ENCODE results near the gene CIRBP. TPM values are rescaled to one million over a fixed set of nuclear protein-coding genes. Genes with fewer than 3 reads are reported as not detected.

CIRBP gene
- total and polyA plus RNA-seq, 2 of the 13 experiments (the other 11 are each of a cell fraction or from before 2014, with no cell fraction given): 133 to 140 TPM

DNA sequence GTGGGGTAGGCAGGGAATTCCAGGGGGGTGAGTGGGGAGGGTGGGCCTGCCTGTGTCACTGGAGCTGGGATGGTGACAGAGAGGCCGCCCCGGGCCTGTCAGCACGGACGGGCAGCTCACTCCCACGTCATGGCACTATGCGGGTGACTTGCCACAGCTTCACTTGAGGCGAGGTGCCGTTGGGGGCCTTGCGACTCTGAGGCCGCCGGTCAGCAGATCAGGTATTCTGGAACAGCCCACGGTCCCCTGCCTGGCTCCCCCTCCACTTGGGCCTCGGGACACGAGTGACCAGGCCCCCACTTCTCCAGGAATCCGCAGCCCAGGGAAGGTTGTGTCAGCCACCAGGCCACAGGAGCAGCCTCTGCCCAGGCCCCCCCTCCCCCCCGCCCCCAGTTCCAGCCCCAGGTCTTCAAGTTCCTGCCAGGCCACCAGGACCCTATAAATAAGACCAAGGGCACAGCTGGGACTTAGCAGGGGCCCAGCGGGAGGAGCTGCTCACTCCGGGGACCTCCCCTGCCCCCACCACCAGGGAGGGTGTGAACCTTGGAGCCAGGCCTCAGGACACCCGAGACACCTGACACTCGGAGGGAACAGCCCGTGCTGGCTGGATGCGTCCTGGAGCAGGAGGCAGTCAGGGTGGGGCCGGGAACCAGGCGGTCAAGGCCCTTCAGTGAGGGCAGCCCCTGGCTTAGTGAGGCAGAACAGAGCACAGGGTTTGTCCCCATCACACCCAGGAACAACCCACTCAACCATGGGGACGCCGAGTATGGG is 23.5 kb upstream of the CIRBP start (continued):
- peak; percentile 70; the same call in 1 of the 2 replicates for TF ChIP-seq MED1 (CRISPR knock-in tag; IDR thresholded peaks at IDR 0.05)
- no peak for TF ChIP-seq PAX8 (CRISPR knock-in tag; IDR thresholded peaks at IDR 0.05; ENCODE audit: borderline replicate concordance)
- peak; percentile 59; the same call in 1 of the 2 replicates for TF ChIP-seq GATAD2A (CRISPR knock-in tag; IDR thresholded peaks at IDR 0.05)
- 0 out of 2 replicates have a peak, but pooled peaks have one; percentile 58 for TF ChIP-seq ZNF329 (CRISPR knock-in tag; IDR thresholded peaks at IDR 0.05; ENCODE audit: low read depth)
- TF ChIP-seq ZNF841 (CRISPR knock-in tag; IDR thresholded peaks at IDR 0.05; ENCODE audit: borderline replicate concordance): 0 out of 2 replicates have a peak, but pooled peaks have one; percentile 60
- TF ChIP-seq, protein P1, sequence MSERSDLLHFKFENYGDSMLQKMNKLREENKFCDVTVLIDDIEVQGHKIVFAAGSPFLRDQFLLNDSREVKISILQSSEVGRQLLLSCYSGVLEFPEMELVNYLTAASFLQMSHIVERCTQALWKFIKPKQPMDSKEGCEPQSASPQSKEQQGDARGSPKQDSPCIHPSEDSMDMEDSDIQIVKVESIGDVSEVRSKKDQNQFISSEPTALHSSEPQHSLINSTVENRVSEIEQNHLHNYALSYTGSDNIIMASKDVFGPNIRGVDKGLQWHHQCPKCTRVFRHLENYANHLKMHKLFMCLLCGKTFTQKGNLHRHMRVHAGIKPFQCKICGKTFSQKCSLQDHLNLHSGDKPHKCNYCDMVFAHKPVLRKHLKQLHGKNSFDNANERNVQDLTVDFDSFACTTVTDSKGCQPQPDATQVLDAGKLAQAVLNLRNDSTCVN (CRISPR knock-in tag; IDR thresholded peaks at IDR 0.05; ENCODE audit: borderline replicate concordance): no peak
- no peak; the same call in 1 of the 2 replicates for TF ChIP-seq MED13 (CRISPR knock-in tag; IDR thresholded peaks at IDR 0.05)
- no peak for TF ChIP-seq GABPA (IDR thresholded peaks at IDR 0.05; ENCODE audit: low read depth, low read length)
- no peak for TF ChIP-seq GABPA (CRISPR knock-in tag; IDR thresholded peaks at IDR 0.05; ENCODE audit: low read depth)
- no peak for TF ChIP-seq SRSF4 (IDR thresholded peaks at IDR 0.05; ENCODE audit: low read depth, low read length, poor library complexity, severe bottlenecking)
- no peak for TF ChIP-seq ZSCAN29 (CRISPR knock-in tag; conservative IDR thresholded peaks at IDR 0.05)
- TF ChIP-seq, protein P2, sequence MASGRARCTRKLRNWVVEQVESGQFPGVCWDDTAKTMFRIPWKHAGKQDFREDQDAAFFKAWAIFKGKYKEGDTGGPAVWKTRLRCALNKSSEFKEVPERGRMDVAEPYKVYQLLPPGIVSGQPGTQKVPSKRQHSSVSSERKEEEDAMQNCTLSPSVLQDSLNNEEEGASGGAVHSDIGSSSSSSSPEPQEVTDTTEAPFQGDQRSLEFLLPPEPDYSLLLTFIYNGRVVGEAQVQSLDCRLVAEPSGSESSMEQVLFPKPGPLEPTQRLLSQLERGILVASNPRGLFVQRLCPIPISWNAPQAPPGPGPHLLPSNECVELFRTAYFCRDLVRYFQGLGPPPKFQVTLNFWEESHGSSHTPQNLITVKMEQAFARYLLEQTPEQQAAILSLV (CRISPR knock-in tag; IDR thresholded peaks at IDR 0.05; ENCODE audit: borderline replicate concordance): peak; percentile 53; the same call in 1 of the 2 replicates
- TF ChIP-seq NONO (IDR thresholded peaks at IDR 0.05): no peak
- peak; percentile 85 for TF ChIP-seq NONO (CRISPR knock-in tag; conservative IDR thresholded peaks at IDR 0.05)
- peak; percentile 56 for TF ChIP-seq POLR2AphosphoS5 (IDR thresholded peaks at IDR 0.05; ENCODE audit: low read depth, low read length)
- no peak for TF ChIP-seq CHD4 (IDR thresholded peaks at IDR 0.05; ENCODE audit: borderline replicate concordance, low read length)
- TF ChIP-seq, protein P3, sequence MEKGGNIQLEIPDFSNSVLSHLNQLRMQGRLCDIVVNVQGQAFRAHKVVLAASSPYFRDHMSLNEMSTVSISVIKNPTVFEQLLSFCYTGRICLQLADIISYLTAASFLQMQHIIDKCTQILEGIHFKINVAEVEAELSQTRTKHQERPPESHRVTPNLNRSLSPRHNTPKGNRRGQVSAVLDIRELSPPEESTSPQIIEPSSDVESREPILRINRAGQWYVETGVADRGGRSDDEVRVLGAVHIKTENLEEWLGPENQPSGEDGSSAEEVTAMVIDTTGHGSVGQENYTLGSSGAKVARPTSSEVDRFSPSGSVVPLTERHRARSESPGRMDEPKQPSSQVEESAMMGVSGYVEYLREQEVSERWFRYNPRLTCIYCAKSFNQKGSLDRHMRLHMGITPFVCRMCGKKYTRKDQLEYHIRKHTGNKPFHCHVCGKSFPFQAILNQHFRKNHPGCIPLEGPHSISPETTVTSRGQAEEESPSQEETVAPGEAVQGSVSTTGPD (CRISPR knock-in tag; IDR thresholded peaks at IDR 0.05): no peak
- TF ChIP-seq SOX13 (IDR thresholded peaks at IDR 0.05): no peak
- peak in 1 of 2 experiments; percentile 51; a peak in 1 of 4 replicates for TF ChIP-seq SOX13 (CRISPR knock-in tag; conservative IDR thresholded peaks at IDR 0.05 in 1 of 2, IDR thresholded peaks at IDR 0.05 in 1 of 2)
- TF ChIP-seq PHF8 (CRISPR knock-in tag; IDR thresholded peaks at IDR 0.05): peak; percentile 29; the same call in 1 of the 2 replicates
- no peak for TF ChIP-seq ZNF331 (CRISPR knock-in tag; IDR thresholded peaks at IDR 0.05)
- TF ChIP-seq ZNF430 (CRISPR knock-in tag; IDR thresholded peaks at IDR 0.05): peak; percentile 3; the same call in 1 of the 2 replicates
- TF ChIP-seq ZNF792 (CRISPR knock-in tag; IDR thresholded peaks at IDR 0.05): peak; percentile 43; the same call in 1 of the 2 replicates
- TF ChIP-seq, protein P4, sequence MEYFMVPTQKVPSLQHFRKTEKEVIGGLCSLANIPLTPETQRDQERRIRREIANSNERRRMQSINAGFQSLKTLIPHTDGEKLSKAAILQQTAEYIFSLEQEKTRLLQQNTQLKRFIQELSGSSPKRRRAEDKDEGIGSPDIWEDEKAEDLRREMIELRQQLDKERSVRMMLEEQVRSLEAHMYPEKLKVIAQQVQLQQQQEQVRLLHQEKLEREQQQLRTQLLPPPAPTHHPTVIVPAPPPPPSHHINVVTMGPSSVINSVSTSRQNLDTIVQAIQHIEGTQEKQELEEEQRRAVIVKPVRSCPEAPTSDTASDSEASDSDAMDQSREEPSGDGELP (IDR thresholded peaks at IDR 0.05; ENCODE audit: borderline replicate concordance, low read depth): peak; percentile 76; the same call in 1 of the 2 replicates
- TF ChIP-seq RELA (CRISPR knock-in tag; IDR thresholded peaks at IDR 0.05): no peak
- TF ChIP-seq, protein P5, sequence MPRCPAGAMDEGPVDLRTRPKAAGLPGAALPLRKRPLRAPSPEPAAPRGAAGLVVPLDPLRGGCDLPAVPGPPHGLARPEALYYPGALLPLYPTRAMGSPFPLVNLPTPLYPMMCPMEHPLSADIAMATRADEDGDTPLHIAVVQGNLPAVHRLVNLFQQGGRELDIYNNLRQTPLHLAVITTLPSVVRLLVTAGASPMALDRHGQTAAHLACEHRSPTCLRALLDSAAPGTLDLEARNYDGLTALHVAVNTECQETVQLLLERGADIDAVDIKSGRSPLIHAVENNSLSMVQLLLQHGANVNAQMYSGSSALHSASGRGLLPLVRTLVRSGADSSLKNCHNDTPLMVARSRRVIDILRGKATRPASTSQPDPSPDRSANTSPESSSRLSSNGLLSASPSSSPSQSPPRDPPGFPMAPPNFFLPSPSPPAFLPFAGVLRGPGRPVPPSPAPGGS (CRISPR knock-in tag; IDR thresholded peaks at IDR 0.05): 0 out of 2 replicates have a peak, but pooled peaks have one; percentile 13

All from HepG2 (cell line).